IPS DF 4.7 (cell line): ENCODE measurements around the gene CHST8.
"Not testable (repeated sequence)": the region's sequence is repeated elsewhere in the genome, so short reads cannot be mapped to it uniquely, and the experiment has no call there.

ENCODE experiments used
- DNase-seq: peaks from one replicate; pipeline ENCODE4 v3.0.0-alpha.2; 2013; ENCODE audit warnings: low spot score; ENCODE audit errors: extremely low read depth

The CHST8 gene

GRCh38 chr19:33641261-33641660, 19.5 kb downstream of the CHST8 start:
- no peak for DNase-seq

- DNase-seq = no peak
Measured at GRCh38 chr19:33641956-33642498, 20.3 kb downstream of the CHST8 start.

- no peak for DNase-seq
Measured at GRCh38 chr19:33644284-33644836, 22.6 kb downstream of the CHST8 start.

DNA sequence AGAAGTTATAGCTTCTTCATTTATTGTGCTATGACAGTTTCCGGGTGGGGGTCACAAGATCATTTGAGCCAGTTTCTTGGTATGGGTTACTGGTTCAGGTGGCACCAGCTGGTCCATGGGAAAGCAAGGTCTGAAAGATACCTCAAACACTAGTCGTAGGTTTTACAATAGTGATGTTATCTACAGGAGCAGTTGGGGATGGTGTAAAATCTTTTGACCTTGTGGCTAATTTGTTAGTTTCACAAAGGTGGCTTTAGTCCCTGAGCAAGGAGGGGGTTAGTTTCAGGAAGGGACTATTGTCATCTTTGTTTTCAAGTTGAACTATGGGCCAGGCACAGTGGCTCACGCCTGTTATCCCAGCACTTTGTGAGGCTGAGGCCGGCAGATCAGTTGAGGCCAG, 24.6 kb downstream of the CHST8 start:
- DNase-seq = no peak

DNA sequence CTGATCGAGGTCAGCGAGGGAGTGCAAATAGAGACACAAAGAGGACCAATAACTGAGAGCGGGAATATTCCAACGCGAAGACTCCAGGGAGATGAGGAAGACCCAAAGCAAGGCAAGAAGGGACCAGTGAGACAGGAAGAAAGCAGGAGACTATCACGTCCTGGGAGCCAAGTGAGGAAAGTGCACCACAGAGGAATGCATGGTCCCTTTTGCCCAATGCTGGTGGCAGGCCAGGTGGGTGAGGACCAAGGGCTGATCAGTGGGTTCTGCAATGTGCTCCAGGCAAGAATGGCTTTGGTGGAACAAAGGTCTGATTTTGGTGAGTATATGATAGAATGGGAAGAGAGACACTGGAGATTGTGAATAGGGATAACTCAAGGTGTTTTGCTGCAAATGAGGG, 25.4 kb downstream of the CHST8 start:
- DNase-seq = no peak

DNA sequence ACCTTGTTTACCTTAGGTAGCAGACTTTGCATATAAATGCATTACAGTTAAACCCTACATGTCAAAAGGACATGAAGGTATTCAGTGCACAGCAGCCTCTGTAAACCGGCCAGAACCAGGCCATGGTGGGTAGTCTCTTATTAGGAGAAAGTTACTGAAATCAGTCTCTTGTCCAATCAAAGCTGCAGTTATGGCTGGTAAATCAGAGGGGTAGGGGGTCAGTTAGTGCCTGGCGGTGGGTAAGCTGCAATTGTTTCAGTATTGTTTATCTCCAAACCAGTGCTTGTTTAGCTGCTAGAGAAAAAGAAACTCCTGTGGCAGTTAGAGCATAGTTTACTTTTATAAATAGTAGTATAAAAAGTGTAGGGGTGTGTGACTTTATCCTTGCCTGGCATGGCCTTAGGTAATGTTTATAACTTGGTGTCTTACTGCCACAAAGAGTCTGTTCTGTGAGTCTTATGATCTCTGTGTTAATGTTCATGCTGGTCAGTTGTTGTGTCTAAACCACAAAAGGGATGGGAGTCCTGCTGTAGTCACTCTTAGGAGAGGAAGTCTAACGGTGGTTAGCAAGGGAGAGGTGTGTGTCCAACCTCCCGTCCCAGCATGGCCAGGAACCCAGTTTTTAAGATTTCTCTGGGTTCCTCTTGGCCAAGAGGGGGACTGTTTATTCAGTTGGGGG, 28.0 kb downstream of the CHST8 start:
- no peak for DNase-seq

DNA sequence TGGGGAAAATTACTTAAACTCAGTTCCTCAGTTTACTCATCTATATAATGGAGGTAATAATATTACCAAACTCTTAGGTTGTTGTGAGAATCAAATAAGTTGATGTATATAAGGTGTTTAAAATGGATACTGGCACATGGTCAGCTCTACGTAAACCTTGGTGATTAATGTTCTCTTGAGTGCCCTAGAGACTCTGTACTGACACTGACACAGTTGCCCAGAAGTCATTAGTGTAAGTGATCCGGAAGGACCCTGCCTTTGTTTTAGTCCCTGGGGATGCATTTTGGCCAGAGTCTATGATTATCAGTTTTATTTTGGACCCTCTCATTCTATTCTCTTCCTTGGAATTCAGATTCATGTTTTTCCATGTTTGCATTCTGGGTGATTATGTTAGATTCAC, 31.9 kb downstream of the CHST8 start:
- DNase-seq = no peak

GRCh38 chr19:33654840-33655508, 33.2 kb downstream of the CHST8 start:
- no peak for DNase-seq

DNA sequence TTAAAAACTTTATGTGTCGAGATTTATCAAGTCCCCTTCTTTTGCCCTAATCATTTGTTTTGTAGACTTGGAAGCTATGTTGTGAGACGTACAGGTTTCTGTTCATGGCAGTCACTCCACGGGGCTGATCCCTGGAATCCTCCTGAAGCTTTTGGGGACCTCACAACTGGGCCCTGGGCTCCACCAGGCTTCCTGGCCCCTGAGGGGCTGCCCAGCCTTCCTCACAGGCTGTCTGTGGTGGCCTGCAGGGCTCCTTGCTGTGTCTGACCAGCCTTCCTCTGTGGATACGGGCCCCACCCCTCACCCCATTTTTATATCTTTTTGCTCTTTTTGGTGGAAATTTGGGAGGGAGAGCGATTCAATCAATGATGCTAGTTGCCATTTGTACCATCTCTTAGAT, 38.1 kb downstream of the CHST8 start:
- DNase-seq = no peak

GRCh38 chr19:33660410-33661124, 38.8 kb downstream of the CHST8 start:
- DNase-seq = no peak

- no peak for DNase-seq
Measured at GRCh38 chr19:33661336-33661735, 39.6 kb downstream of the CHST8 start.

- DNase-seq = no peak
Measured at GRCh38 chr19:33662391-33663092, 40.8 kb downstream of the CHST8 start.

DNA sequence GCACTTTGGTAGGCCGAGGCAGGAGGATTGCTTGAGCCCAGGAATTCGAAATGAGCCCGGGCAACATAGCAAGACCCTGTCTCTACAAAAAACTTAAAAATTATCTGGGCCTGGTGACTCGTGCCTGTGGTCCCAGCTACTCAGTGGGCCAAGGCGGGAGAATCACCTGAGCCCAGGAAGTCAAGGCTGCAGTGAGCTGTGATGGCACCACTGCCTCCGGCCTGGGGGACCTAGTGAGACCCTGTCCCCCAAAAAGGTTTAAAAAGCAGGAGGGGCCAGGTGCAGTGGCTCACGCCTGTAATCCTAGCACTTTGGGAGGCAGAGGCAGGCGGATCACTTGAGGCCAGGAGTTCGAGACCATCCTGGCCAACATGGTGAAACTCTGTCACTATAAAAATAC, 41.6 kb downstream of the CHST8 start:
- DNase-seq = not testable (repeated sequence)

DNA sequence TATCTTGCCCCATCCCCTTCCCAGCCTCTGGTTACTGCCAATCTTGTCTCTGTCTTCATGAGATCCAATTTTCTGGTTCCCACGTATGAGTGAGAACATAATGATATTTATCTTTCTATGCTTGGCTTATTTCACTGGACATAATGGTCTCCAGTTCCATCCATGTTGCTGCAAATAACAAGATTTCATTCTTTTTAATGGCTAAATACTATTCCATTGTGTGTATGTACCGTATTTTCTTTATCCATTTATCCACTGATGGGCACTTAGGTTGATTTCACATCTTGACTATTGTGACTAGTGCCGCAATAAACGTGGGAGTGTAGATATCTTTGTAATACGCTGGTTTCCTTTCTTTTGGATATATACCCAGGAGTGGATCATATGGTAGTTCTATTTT, 43.0 kb downstream of the CHST8 start:
- no peak for DNase-seq

DNA sequence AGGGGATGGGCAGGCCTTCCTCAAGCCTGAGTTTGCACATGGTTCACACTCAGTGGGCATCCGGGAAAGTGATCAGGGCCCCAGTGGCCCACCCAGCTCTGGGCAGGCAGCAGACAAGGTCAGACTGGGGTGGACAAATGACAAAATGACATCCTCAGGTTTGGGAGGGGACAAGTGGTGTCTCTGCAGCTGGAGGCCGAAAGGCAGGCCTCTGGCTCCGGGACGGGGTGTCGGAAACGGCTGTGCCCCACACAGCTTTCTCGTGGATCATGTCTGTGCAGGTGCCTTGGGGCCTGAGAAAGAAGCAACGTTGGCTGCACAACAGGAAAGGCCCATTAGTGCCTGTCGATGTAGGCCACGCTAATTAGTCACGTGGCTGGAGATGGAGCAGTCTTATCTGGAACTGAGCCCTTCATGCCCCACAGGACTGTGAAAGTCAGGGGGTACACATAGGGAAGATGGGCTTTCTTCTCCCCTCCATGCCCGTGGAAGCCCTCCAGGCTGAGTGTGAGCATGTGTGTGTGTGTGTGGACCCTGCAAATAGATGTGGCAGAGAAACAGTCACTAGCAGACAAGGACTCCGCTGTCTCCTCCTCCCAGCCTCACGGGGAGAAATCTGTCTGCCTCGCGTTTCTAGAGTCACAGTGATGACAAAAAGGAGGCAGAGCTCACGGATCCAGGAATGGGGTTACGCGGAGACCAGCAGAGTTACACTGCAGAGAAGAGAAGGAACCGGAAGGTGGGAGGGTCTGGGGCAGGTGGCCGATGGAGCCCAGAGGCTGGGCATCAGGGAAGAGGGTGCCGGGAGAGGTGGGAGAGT, 44.2 kb downstream of the CHST8 start:
- DNase-seq = no peak

- no peak for DNase-seq
Measured at GRCh38 chr19:33667141-33667650, 45.4 kb downstream of the CHST8 start.

GRCh38 chr19:33667881-33668280, 46.1 kb downstream of the CHST8 start:
- DNase-seq = no peak

GRCh38 chr19:33668968-33669367, 47.2 kb downstream of the CHST8 start:
- DNase-seq = no peak

GRCh38 chr19:33669376-33669775, 47.6 kb downstream of the CHST8 start:
- DNase-seq = no peak

DNA sequence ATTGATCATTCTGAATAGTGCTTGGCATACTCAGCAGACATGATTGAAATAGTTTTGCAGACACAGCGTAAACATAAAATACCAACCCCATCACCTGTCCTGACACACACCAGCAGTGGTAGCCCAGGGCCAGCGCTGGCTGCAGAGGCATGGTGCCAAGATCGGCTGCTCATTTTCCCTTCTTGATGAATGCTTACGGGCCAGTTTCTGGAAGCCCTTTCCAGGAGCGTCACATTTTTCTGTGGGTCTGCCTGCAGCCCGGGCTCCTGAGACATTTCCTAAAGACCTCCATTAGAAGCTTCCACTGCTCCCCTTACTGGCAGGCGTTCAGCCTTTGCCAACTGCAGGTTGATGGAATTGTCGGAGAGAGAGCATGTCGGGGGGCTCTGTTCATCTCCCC, 48.6 kb downstream of the CHST8 start:
- DNase-seq = no peak
